Kidney epithelial cell (primary cell): ENCODE data around the gene CD248. TPM values are rescaled to one million over a fixed set of nuclear protein-coding genes. Genes with fewer than 3 reads are reported as not detected.

Experiments used
- DNase-seq: peaks from one replicate; pipeline ENCODE4 v3.0.0-alpha.2; 2010; ENCODE audit warnings: low read depth
- H3K27me3 ChIP-seq: 2 replicates; pipeline ENCODE4 v1.6.0; 2011; ENCODE audit warnings: low read length; ENCODE audit not compliant: control insufficient read depth, insufficient read depth
- H3K36me3 ChIP-seq: 2 replicates; pipeline ENCODE4 v1.5.1; 2011; ENCODE audit warnings: low read length; ENCODE audit not compliant: control insufficient read depth, insufficient read depth
- H3K4me3 ChIP-seq: 2 replicates; pipeline ENCODE4 v1.5.1; 2011; ENCODE audit warnings: low read depth, mild to moderate bottlenecking, control low read depth, low read length
- total RNA-seq: library from RNA; depleted of rRNA; stranded (reverse); fragments of >200 nt; gene quantifications from 2 replicates; pipeline ENCODE4 v1.2.3, GENCODE V29; 2015
- TF ChIP-seq, protein P1 (sequence below): IDR thresholded peaks from 2 replicates; pipeline ENCODE4 v1.5.1; 2011; ENCODE audit warnings: mild to moderate bottlenecking, moderate library complexity, low read length, control low read depth, inconsistent platforms; ENCODE audit not compliant: insufficient read depth, poor library complexity, severe bottlenecking

The CD248 gene
- total RNA-seq, 1 donor from 2014 or later: 0.17 TPM

DNA sequence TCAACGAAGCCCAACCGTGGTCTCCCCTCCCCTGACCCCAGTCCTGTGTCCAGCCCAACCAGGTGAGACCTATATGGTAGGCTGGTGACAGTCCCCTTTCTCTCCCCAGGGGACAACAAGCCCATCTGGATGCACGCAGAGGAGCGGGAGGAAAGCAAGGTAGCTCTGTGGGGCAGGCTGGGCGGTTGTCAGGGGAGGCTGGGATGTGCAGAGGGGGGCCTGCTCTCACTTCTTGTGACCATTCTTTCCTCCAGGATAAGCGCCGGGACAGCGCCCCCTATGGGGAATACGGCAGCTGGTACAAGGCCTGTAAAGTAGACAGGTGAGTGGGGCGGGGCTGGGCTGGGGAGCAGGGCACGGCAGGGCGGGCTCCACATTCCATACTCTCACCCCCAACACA lies 51.9 kb downstream of the CD248 start:
- H3K27me3 ChIP-seq: no peaks in the 10 kb centered on the region
- DNase-seq: no peak
- TF ChIP-seq, protein P1, sequence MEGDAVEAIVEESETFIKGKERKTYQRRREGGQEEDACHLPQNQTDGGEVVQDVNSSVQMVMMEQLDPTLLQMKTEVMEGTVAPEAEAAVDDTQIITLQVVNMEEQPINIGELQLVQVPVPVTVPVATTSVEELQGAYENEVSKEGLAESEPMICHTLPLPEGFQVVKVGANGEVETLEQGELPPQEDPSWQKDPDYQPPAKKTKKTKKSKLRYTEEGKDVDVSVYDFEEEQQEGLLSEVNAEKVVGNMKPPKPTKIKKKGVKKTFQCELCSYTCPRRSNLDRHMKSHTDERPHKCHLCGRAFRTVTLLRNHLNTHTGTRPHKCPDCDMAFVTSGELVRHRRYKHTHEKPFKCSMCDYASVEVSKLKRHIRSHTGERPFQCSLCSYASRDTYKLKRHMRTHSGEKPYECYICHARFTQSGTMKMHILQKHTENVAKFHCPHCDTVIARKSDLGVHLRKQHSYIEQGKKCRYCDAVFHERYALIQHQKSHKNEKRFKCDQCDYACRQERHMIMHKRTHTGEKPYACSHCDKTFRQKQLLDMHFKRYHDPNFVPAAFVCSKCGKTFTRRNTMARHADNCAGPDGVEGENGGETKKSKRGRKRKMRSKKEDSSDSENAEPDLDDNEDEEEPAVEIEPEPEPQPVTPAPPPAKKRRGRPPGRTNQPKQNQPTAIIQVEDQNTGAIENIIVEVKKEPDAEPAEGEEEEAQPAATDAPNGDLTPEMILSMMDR: peak; percentile 52
- peaks cover 1% of the 10 kb centered on the region for H3K36me3 ChIP-seq
- H3K4me3 ChIP-seq: no peak overlapping the region

Other genes with a start within 250 kb of the CD248 start
- gene PACS1, start 246.8 kb downstream of the CD248 start, total RNA-seq: 29.4 and 35.4 TPM in 2 replicates
- gene KLC2, start 59.3 kb downstream of the CD248 start, total RNA-seq: 40.7 and 44.1 TPM in 2 replicates
- gene RAB1B, start 48.4 kb downstream of the CD248 start, total RNA-seq: 108 and 125 TPM in 2 replicates
- 0.04 and 0.21 TPM in 2 replicates for gene CNIH2, start 38.9 kb downstream of the CD248 start, total RNA-seq
- gene YIF1A, start 27.9 kb downstream of the CD248 start, total RNA-seq: 104 and 119 TPM in 2 replicates
- gene TMEM151A, start 25.1 kb downstream of the CD248 start, total RNA-seq: 0.08 TPM in 1 of 2 replicates, not detected in the other
- 3.1 and 3.8 TPM in 2 replicates for gene RIN1, start 19.4 kb upstream of the CD248 start, total RNA-seq
- 84.9 and 86.5 TPM in 2 replicates for gene BRMS1, start 28.1 kb upstream of the CD248 start, total RNA-seq
- 20.3 and 20.4 TPM in 2 replicates for gene B4GAT1, start 30.6 kb upstream of the CD248 start, total RNA-seq
- 5.5 and 7.7 TPM in 2 replicates for gene SLC29A2, start 54.7 kb upstream of the CD248 start, total RNA-seq
- not detected in 2 replicates for gene NPAS4, start 104.0 kb upstream of the CD248 start, total RNA-seq
- 54.8 and 62.6 TPM in 2 replicates for gene MRPL11, start 121.8 kb upstream of the CD248 start, total RNA-seq
- 2.3 and 5.0 TPM in 2 replicates for gene PELI3, start 149.9 kb upstream of the CD248 start, total RNA-seq
- gene DPP3, start 163.4 kb upstream of the CD248 start, total RNA-seq: 84.6 and 108 TPM in 2 replicates
- gene BBS1, start 193.6 kb upstream of the CD248 start, total RNA-seq: 31.7 and 39.6 TPM in 2 replicates
- gene ZDHHC24, start 229.0 kb upstream of the CD248 start, total RNA-seq: 22.0 and 22.4 TPM in 2 replicates
- not detected in 2 replicates for gene ACTN3, start 229.9 kb upstream of the CD248 start, total RNA-seq